Upper lobe of left lung (tissue), 6 donors: Measurements from ENCODE around the gene PDZD2. TPM values are rescaled to one million over a fixed set of nuclear protein-coding genes. Genes with fewer than 3 reads are reported as not detected.

Experiments
- ATAC-seq, 2 donors: fragments of 200-7000 bp; cut with Tn5 transposase; one replicate each; pipeline ENCODE4 v1.9.1; 2022; ENCODE audit warnings: mild to moderate bottlenecking in 2 of 2, moderate library complexity in 2 of 2; ENCODE audit not compliant: low FRiP score in 2 of 2
- DNase-seq, 2 donors: peaks; one replicate each; pipeline ENCODE4 v3.0.0-alpha.2; 2019 to 2020
- H3K27ac ChIP-seq, 4 donors: fragments of 200-600 bp; sonication (generic); one replicate each; pipeline ENCODE4 v1.5.1; 2016 to 2019
- H3K27me3 ChIP-seq, 4 donors: fragments of 200-600 bp; sonication (generic); one replicate each; pipeline ENCODE4 v1.5.1; 2017 to 2019
- H3K36me3 ChIP-seq, 4 donors: fragments of 200-600 bp; sonication (generic); one replicate each; pipeline ENCODE4 v1.5.1; 2016 to 2019
- H3K4me1 ChIP-seq, 4 donors: fragments of 200-600 bp; sonication (generic); one replicate each; pipeline ENCODE4 v1.5.1; 2018 to 2019
- H3K4me3 ChIP-seq, 4 donors: fragments of 200-600 bp; sonication (generic); one replicate each; pipeline ENCODE4 v1.5.1; 2017 to 2019; ENCODE audit warnings: mild to moderate bottlenecking in 2 of 4, moderate library complexity in 1 of 4
- H3K9me3 ChIP-seq, 4 donors: fragments of 200-600 bp; sonication (generic); one replicate each; pipeline ENCODE4 v1.5.1; 2018 to 2019
- EP300 ChIP-seq, 4 donors: sonication (generic); formaldehyde crosslinking; IDR thresholded peaks; one replicate each; pipeline ENCODE4 v1.5.1; 2017; ENCODE audit warnings: antibody characterized with exemption in 4 of 4, control low read depth in 2 of 4
- POLR2A ChIP-seq, 4 donors: fragments of 450-650 bp; IDR thresholded peaks; one replicate each; pipeline ENCODE4 v1.5.1; 2016 to 2017; ENCODE audit warnings: antibody characterized with exemption in 4 of 4, mild to moderate bottlenecking in 2 of 4
- POLR2AphosphoS5 ChIP-seq, 2 donors: sonication (generic); formaldehyde crosslinking; IDR thresholded peaks; one replicate each; pipeline ENCODE4 v1.5.1; 2017; ENCODE audit warnings: antibody characterized with exemption in 2 of 2
- WGBS, 2 donors: methylation state at CpG; one replicate each; pipeline ENCODE4 v1.1.5; 2017 to 2018; 5-methylcytosine and 5-hydroxymethylcytosine counted together
- total RNA-seq, 6 donors: library from RNA; depleted of rRNA in 4 of 6; stranded (reverse); fragments of >200 nt in 4 of 6; gene quantifications; one replicate each; pipeline versions ENCODE4 v1.1.0 to v1.2.1, GENCODE V29; 2016 to 2021
- TF ChIP-seq, protein P1 (sequence below), 6 experiments: fragments of 450-650 bp in 4 of 6; fragments of 200-600 bp in 2 of 6; sonication (generic) in 2 of 6; IDR thresholded peaks; one replicate each; pipeline ENCODE4 v1.5.1; 2016 to 2019; ENCODE audit warnings: antibody characterized with exemption in 6 of 6
- donor health status: DM: no; HTN: no; CAD: no; lungs with moderate emphysema.
- donor health status: DM: no; HTN: yes; CAD: no; lungs with severe emphysema.

Gene PDZD2
- total RNA-seq, 6 donors from 2014 or later, result 53.4 to 73.6 (median 68.4) TPM

DNA sequence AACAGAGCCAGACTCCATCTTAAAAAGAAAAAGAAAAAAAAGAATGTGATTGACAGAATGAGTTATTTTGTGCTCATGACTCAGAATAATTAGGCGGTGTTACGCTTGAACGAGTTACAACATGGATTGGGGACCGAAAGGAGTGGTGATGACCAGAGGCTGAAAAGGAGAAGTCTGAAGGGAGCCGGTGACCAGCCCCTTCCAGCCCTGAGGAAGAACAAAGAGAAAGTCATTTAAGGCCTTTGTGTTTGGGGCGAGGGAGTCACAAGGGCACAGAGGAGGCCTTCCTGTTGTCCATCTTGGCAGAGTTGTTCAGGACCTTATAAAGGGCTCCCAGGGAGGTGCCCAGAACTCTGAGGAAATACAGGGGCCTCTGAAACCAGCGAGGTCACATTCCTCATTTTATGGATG, 403.6 kb downstream of the PDZD2 start:
- ATAC-seq (peak in 1 of 2 donors; percentile 16), DNase-seq (no peak)
- H3K4me3 ChIP-seq, result no peak overlapping the region
- no peaks in the 10 kb centered on the region for H3K27me3 ChIP-seq
- H3K27ac ChIP-seq, result peak overlapping the region in 1 of 4 donors; percentile 49
- 60 to 64% methylated on average over 7 of the region's 7 CpGs for WGBS, 2 donors
- TF ChIP-seq, protein P1, sequence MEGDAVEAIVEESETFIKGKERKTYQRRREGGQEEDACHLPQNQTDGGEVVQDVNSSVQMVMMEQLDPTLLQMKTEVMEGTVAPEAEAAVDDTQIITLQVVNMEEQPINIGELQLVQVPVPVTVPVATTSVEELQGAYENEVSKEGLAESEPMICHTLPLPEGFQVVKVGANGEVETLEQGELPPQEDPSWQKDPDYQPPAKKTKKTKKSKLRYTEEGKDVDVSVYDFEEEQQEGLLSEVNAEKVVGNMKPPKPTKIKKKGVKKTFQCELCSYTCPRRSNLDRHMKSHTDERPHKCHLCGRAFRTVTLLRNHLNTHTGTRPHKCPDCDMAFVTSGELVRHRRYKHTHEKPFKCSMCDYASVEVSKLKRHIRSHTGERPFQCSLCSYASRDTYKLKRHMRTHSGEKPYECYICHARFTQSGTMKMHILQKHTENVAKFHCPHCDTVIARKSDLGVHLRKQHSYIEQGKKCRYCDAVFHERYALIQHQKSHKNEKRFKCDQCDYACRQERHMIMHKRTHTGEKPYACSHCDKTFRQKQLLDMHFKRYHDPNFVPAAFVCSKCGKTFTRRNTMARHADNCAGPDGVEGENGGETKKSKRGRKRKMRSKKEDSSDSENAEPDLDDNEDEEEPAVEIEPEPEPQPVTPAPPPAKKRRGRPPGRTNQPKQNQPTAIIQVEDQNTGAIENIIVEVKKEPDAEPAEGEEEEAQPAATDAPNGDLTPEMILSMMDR (IDR thresholded peaks at IDR 0.05), result no peak
- TF ChIP-seq POLR2A (IDR thresholded peaks at IDR 0.05) (no peak), EP300 (IDR thresholded peaks at IDR 0.05) (no peak), POLR2AphosphoS5 (IDR thresholded peaks at IDR 0.05) (no peak)
- H3K9me3 ChIP-seq, result peaks cover 0 to 18% (median 5%) of the 10 kb centered on the region in 4 donors
- peaks cover 0 to 18% (median 13%) of the 10 kb centered on the region in 4 donors for H3K36me3 ChIP-seq
- H3K4me1 ChIP-seq, result peaks cover 5 to 10% (median 8%) of the 10 kb centered on the region in 4 donors

DNA sequence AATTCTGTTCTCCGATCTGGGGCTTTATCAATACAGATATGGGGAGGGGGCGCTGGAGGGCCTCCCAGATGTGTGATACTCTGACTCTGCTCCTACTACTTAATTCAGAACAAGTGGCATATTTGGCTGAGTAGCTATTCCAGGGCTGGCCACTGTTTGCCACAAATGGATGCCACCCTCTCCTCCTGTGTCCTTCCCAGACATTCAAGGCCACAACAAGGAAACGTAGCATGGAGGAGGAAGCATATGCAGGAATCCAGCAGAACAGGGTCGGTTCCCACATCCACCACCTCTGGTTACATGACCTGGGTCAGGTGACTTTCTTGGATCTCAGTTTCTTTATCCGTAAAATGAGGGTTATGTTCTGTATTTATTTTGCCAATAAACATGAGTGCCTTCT, 404.2 kb downstream of the PDZD2 start:
- peaks cover 0 to 19% (median 13%) of the 10 kb centered on the region in 4 donors for H3K36me3 ChIP-seq
- no peak for DNase-seq
- H3K27me3 ChIP-seq, result no peaks in the 10 kb centered on the region
- H3K9me3 ChIP-seq, result peaks cover 0 to 18% (median 5%) of the 10 kb centered on the region in 4 donors
- ATAC-seq, result no peak
- WGBS, 2 donors, result 87 to 89% methylated on average over 5 of the region's 5 CpGs
- peaks cover 5 to 10% (median 8%) of the 10 kb centered on the region in 4 donors for H3K4me1 ChIP-seq
- no peak for TF ChIP-seq POLR2AphosphoS5 (IDR thresholded peaks at IDR 0.05)
- no peak for TF ChIP-seq POLR2A (IDR thresholded peaks at IDR 0.05)
- TF ChIP-seq, protein P1 (IDR thresholded peaks at IDR 0.05), result no peak
- TF ChIP-seq EP300 (IDR thresholded peaks at IDR 0.05), result no peak
- H3K27ac ChIP-seq, result peak overlapping the region in 1 of 4 donors; percentile 49
- H3K4me3 ChIP-seq, result no peak overlapping the region

- no peaks in the 10 kb centered on the region for H3K27me3 ChIP-seq
- TF ChIP-seq, protein P1 (IDR thresholded peaks at IDR 0.05), result no peak
- TF ChIP-seq POLR2A (IDR thresholded peaks at IDR 0.05) (no peak), POLR2AphosphoS5 (IDR thresholded peaks at IDR 0.05) (no peak), EP300 (IDR thresholded peaks at IDR 0.05) (no peak)
- peak in 1 of 2 donors; percentile 18 for ATAC-seq
- DNase-seq, result no peak
- WGBS, 2 donors, result 74 to 76% methylated on average over 7 of the region's 7 CpGs
- peaks cover 0 to 14% (median 5%) of the 10 kb centered on the region in 4 donors for H3K9me3 ChIP-seq
- H3K36me3 ChIP-seq, result peaks cover 0 to 27% (median 14%) of the 10 kb centered on the region in 4 donors
- H3K4me1 ChIP-seq, result peaks cover 5 to 10% (median 8%) of the 10 kb centered on the region in 4 donors
- peak overlapping the region in 1 of 4 donors; percentile 11 for H3K27ac ChIP-seq
- H3K4me3 ChIP-seq, result no peak overlapping the region
Observed at GRCh38 chr5:32044434-32044833, 405.5 kb downstream of the PDZD2 start.

- H3K27me3 ChIP-seq, result no peaks in the 10 kb centered on the region
- no peak overlapping the region for H3K27ac ChIP-seq
- DNase-seq (no peak), ATAC-seq (peak in 1 of 2 donors; percentile 71)
- H3K4me3 ChIP-seq, result no peak overlapping the region
- TF ChIP-seq EP300 (IDR thresholded peaks at IDR 0.05) (no peak), POLR2AphosphoS5 (IDR thresholded peaks at IDR 0.05) (no peak), POLR2A (IDR thresholded peaks at IDR 0.05) (no peak)
- TF ChIP-seq, protein P1 (IDR thresholded peaks at IDR 0.05), result no peak
- H3K4me1 ChIP-seq, result peaks cover 5 to 10% (median 8%) of the 10 kb centered on the region in 4 donors
- peaks cover 0 to 9% (median 4%) of the 10 kb centered on the region in 4 donors for H3K9me3 ChIP-seq
- H3K36me3 ChIP-seq, result peaks cover 0 to 25% (median 14%) of the 10 kb centered on the region in 4 donors
Observed at GRCh38 chr5:32044939-32045338, 406.0 kb downstream of the PDZD2 start.

- peaks cover 5 to 10% (median 8%) of the 10 kb centered on the region in 4 donors for H3K4me1 ChIP-seq
- H3K36me3 ChIP-seq, result peaks cover 0 to 30% (median 7%) of the 10 kb centered on the region in 4 donors
- H3K27ac ChIP-seq, result no peak overlapping the region
- H3K4me3 ChIP-seq, result no peak overlapping the region
- TF ChIP-seq POLR2AphosphoS5 (IDR thresholded peaks at IDR 0.05) (no peak), POLR2A (IDR thresholded peaks at IDR 0.05) (no peak), EP300 (IDR thresholded peaks at IDR 0.05) (no peak)
- TF ChIP-seq, protein P1 (IDR thresholded peaks at IDR 0.05), result no peak
- H3K27me3 ChIP-seq, result no peaks in the 10 kb centered on the region
- no peaks in the 10 kb centered on the region for H3K9me3 ChIP-seq
- DNase-seq (no peak), ATAC-seq (no peak)
- 91 to 94% methylated on average over 4 of the region's 4 CpGs for WGBS, 2 donors
Observed at GRCh38 chr5:32047056-32047455, 408.1 kb downstream of the PDZD2 start.
